K562 (cell line): ENCODE measurements around the gene NMRAL1. TPM values are rescaled to one million over a fixed set of nuclear protein-coding genes. Genes with fewer than 3 reads are reported as not detected.

Experiments
- MYC ChIP-seq, 2 experiments: fragments of 250-450 bp in 1 of 2; sonication (Bioruptor Pico) in 1 of 2; IDR thresholded peaks; 2 replicates each; pipeline versions ENCODE4 v1.5.1 to v1.6.1; 2012 to 2021; ENCODE audit warnings: low read depth in 2 of 2, borderline replicate concordance in 1 of 2, improper control_type of control experiment in 1 of 2, low read length in 1 of 2, mild to moderate bottlenecking in 1 of 2, moderate library complexity in 1 of 2
- U2AF2 ChIP-seq: fragments of 200-400 bp; formaldehyde crosslinking; optimal IDR thresholded peaks from 2 replicates; pipeline ENCODE3; 2017; ENCODE audit warnings: low read depth, mild to moderate bottlenecking, low read length
- polyA plus RNA-seq, 8 experiments: library from polyadenylated mRNA; depleted of rRNA in 4 of 8; stranded (reverse) in 5 of 8; unstranded in 3 of 8; fragments of >200 nt; fragmentation: Nextera tagmentation in 2 of 8; fragmentation: Illumina TruSeq in 1 of 8; extraction: Ambion mirVana in 2 of 8; extraction: Trizol in 1 of 8; gene quantifications; 2 replicates each; pipeline versions ENCODE4 v1.2.1 to v1.2.3, GENCODE V29; 2011 to 2014; ENCODE audit warnings: inconsistent platforms in 1 of 8, missing spikeins in 1 of 8
- total RNA-seq, 7 experiments: library from RNA; depleted of rRNA in 6 of 7; stranded (reverse); fragments of >200 nt in 6 of 7; fragmentation: Illumina TruSeq in 2 of 7; extraction: Trizol in 2 of 7; gene quantifications; 2 replicates each; pipeline versions ENCODE4 v1.2.1 to v1.2.3, GENCODE V29; 2011 to 2021; ENCODE audit warnings: low replicate concordance in 1 of 7
- TF ChIP-seq, protein P1 (sequence below): fragments of 150-350 bp; conservative IDR thresholded peaks from 2 replicates; pipeline ENCODE4 v1.6.1; 2014; ENCODE audit warnings: low read length
- TF ChIP-seq, protein P2 (sequence below): fragments of 250-450 bp; sonication (Bioruptor Pico); IDR thresholded peaks from 2 replicates; pipeline ENCODE4 v1.5.0; 2021
- TF ChIP-seq, protein P3 (sequence below): fragments of 250-450 bp; sonication (Bioruptor Pico); IDR thresholded peaks from 2 replicates; pipeline ENCODE4 v1.9.0; 2021; ENCODE audit warnings: mild to moderate bottlenecking, inconsistent platforms

Gene NMRAL1
- total and polyA plus RNA-seq, 9 of the 15 experiments (the other 6 are each of a cell fraction or from before 2014, with no cell fraction given): 6.3 to 116 (median 63.2) TPM

GRCh38 chr16:4425378-4426020 is 48.9 kb downstream of the NMRAL1 start, which contains the start of gene DNAJA3 (continued):
- TF ChIP-seq, protein P1, sequence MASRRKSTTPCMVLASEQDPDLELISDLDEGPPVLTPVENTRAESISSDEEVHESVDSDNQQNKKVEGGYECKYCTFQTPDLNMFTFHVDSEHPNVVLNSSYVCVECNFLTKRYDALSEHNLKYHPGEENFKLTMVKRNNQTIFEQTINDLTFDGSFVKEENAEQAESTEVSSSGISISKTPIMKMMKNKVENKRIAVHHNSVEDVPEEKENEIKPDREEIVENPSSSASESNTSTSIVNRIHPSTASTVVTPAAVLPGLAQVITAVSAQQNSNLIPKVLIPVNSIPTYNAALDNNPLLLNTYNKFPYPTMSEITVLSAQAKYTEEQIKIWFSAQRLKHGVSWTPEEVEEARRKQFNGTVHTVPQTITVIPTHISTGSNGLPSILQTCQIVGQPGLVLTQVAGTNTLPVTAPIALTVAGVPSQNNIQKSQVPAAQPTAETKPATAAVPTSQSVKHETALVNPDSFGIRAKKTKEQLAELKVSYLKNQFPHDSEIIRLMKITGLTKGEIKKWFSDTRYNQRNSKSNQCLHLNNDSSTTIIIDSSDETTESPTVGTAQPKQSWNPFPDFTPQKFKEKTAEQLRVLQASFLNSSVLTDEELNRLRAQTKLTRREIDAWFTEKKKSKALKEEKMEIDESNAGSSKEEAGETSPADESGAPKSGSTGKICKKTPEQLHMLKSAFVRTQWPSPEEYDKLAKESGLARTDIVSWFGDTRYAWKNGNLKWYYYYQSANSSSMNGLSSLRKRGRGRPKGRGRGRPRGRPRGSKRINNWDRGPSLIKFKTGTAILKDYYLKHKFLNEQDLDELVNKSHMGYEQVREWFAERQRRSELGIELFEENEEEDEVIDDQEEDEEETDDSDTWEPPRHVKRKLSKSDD: no peak
- TF ChIP-seq, protein P2, sequence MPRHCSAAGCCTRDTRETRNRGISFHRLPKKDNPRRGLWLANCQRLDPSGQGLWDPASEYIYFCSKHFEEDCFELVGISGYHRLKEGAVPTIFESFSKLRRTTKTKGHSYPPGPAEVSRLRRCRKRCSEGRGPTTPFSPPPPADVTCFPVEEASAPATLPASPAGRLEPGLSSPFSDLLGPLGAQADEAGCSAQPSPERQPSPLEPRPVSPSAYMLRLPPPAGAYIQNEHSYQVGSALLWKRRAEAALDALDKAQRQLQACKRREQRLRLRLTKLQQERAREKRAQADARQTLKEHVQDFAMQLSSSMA (CRISPR knock-in tag): no peak
- TF ChIP-seq U2AF2 (no peak), MYC (IDR thresholded peaks at IDR 0.05; ENCODE audit: low read depth, low read length) (peak; percentile 98), MYC (CRISPR knock-in tag; IDR thresholded peaks at IDR 0.05; ENCODE audit: borderline replicate concordance, low read depth) (no peak; the same call in 1 of the 2 replicates)
- TF ChIP-seq, protein P3, sequence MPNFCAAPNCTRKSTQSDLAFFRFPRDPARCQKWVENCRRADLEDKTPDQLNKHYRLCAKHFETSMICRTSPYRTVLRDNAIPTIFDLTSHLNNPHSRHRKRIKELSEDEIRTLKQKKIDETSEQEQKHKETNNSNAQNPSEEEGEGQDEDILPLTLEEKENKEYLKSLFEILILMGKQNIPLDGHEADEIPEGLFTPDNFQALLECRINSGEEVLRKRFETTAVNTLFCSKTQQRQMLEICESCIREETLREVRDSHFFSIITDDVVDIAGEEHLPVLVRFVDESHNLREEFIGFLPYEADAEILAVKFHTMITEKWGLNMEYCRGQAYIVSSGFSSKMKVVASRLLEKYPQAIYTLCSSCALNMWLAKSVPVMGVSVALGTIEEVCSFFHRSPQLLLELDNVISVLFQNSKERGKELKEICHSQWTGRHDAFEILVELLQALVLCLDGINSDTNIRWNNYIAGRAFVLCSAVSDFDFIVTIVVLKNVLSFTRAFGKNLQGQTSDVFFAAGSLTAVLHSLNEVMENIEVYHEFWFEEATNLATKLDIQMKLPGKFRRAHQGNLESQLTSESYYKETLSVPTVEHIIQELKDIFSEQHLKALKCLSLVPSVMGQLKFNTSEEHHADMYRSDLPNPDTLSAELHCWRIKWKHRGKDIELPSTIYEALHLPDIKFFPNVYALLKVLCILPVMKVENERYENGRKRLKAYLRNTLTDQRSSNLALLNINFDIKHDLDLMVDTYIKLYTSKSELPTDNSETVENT: peak; percentile 53; the same call in 1 of the 2 replicates
